ENCODE data around the gene TACC3. TPM values are rescaled to one million over a fixed set of nuclear protein-coding genes. Genes with fewer than 3 reads are reported as not detected.

The TACC3 gene
- total RNA-seq, 1 experiment from 2014 or later, result 106 TPM

- no peak for DNase-seq (ENCODE audit: low read depth, low spot score)
- Histone ChIP-seq H3K4me3 (ENCODE audit: low read depth in 2 of 2, low read length in 2 of 2) (no peak overlapping the region), H3K27ac (ENCODE audit: low read length) (no peak overlapping the region), H3K36me3 (ENCODE audit: control insufficient read depth, insufficient read depth, low read length) (no peaks in the 10 kb centered on the region), H3K27me3 (ENCODE audit: control insufficient read depth, insufficient read depth, low read length) (no peaks in the 10 kb centered on the region), H3K4me1 (ENCODE audit: control insufficient read depth, insufficient read depth, low read length) (peaks cover 3% of the 10 kb centered on the region; the same call in 1 of the 2 replicates), H3K9me3 (ENCODE audit: control insufficient read depth, insufficient read depth, low read depth, low read length) (no peaks in the 10 kb centered on the region)
- no peak for ATAC-seq
- BruUV-seq (replicated peaks), result no TSS peak
- CTCF ChIA-PET, result no interaction called here
- TF ChIP-seq CTCF (IDR thresholded peaks at IDR 0.05), result no peak
- no peak for TF ChIP-seq SIN3A (IDR thresholded peaks at IDR 0.05; ENCODE audit: borderline replicate concordance, insufficient read depth, low read depth, low read length)
- no peak for TF ChIP-seq REST (IDR thresholded peaks at IDR 0.05; ENCODE audit: insufficient read depth in 1 of 2, low read depth in 2 of 2, low read length in 1 of 2)
- no peak for TF ChIP-seq POLR2AphosphoS5 (IDR thresholded peaks at IDR 0.05; ENCODE audit: low read depth, low read length)
- POLR2A ChIA-PET, result no interaction called here
- intact Hi-C loops (cut with micrococcal nuclease; ENCODE audit: unreplicated experiment), result no loop called here
- in situ Hi-C loops (cut with HindIII; ENCODE audit: low pct_unique_long_range_greater_than_20kb, low sequenced_read_pairs), result no loop called here
Observed at GRCh38 chr4:1784395-1784788, 63.1 kb downstream of the TACC3 start.

- in situ Hi-C loops (cut with HindIII; ENCODE audit: low pct_unique_long_range_greater_than_20kb, low sequenced_read_pairs) (no loop called here), intact Hi-C loops (cut with micrococcal nuclease; ENCODE audit: unreplicated experiment) (no loop called here)
- Histone ChIP-seq H3K4me1 (ENCODE audit: control insufficient read depth, insufficient read depth, low read length) (peaks cover 2% of the 10 kb centered on the region; the same call in 1 of the 2 replicates), H3K27ac (ENCODE audit: low read length) (no peak overlapping the region), H3K27me3 (ENCODE audit: control insufficient read depth, insufficient read depth, low read length) (no peaks in the 10 kb centered on the region), H3K36me3 (ENCODE audit: control insufficient read depth, insufficient read depth, low read length) (no peaks in the 10 kb centered on the region), H3K4me3 (ENCODE audit: low read depth in 2 of 2, low read length in 2 of 2) (no peak overlapping the region), H3K9me3 (ENCODE audit: control insufficient read depth, insufficient read depth, low read depth, low read length) (no peaks in the 10 kb centered on the region)
- ChIA-PET CTCF (no interaction called here), POLR2A (no interaction called here)
- TF ChIP-seq POLR2AphosphoS5 (IDR thresholded peaks at IDR 0.05; ENCODE audit: low read depth, low read length), result no peak
- TF ChIP-seq SIN3A (IDR thresholded peaks at IDR 0.05; ENCODE audit: borderline replicate concordance, insufficient read depth, low read depth, low read length), result no peak
- no peak for TF ChIP-seq REST (IDR thresholded peaks at IDR 0.05; ENCODE audit: insufficient read depth in 1 of 2, low read depth in 2 of 2, low read length in 1 of 2)
- TF ChIP-seq CTCF (IDR thresholded peaks at IDR 0.05), result no peak
- TF ChIP-seq TCF7L2 (IDR thresholded peaks at IDR 0.05; ENCODE audit: low read depth, low read length), result no peak
- BruUV-seq (replicated peaks), result no TSS peak
- DNase-seq (ENCODE audit: low read depth, low spot score) (no peak), ATAC-seq (no peak)
Observed at GRCh38 chr4:1784789-1785591, 63.7 kb downstream of the TACC3 start.

Data from Panc1 (cell line).